GM18868 (cell line): ENCODE data around the gene ZFYVE21.

Experiments used
- ATAC-seq: cut with Tn5 transposase; IDR thresholded peaks from one replicate; pipeline ENCODE4 v1.9.1; 2021; ENCODE audit warnings: mild to moderate bottlenecking, moderate library complexity; ENCODE audit not compliant: unreplicated experiment

ZFYVE21 gene

GRCh38 chr14:103715052-103716000, at the start of gene ZFYVE21, which contains the start of gene XRCC3:
ZFYVE21 (plus strand) TSS chr14:103715810; CDS start chr14:103715842, 32 bp downstream.
XRCC3 (minus strand) TSS chr14:103715451; CDS start chr14:103711087, 4,364 bp downstream.
- peak; percentile 95 for ATAC-seq

- no peak for ATAC-seq
These were observed 47.9 kb upstream of the ZFYVE21 start for GRCh38 chr14:103667671-103668070.

- no peak for ATAC-seq
These were observed 47.5 kb upstream of the ZFYVE21 start for GRCh38 chr14:103668117-103668516.

- ATAC-seq = no peak
These were observed 46.2 kb upstream of the ZFYVE21 start for GRCh38 chr14:103669370-103669769.

GRCh38 chr14:103671911-103672310, 43.7 kb upstream of the ZFYVE21 start:
- no peak for ATAC-seq

GRCh38 chr14:103675957-103676356, 39.7 kb upstream of the ZFYVE21 start:
- no peak for ATAC-seq

GRCh38 chr14:103676881-103677675, 38.5 kb upstream of the ZFYVE21 start:
- no peak for ATAC-seq

GRCh38 chr14:103679351-103679750, 36.3 kb upstream of the ZFYVE21 start:
- ATAC-seq = peak; percentile 55

GRCh38 chr14:103680491-103681231, 34.9 kb upstream of the ZFYVE21 start:
- no peak for ATAC-seq

GRCh38 chr14:103683139-103683538, 32.5 kb upstream of the ZFYVE21 start:
- no peak for ATAC-seq

GRCh38 chr14:103684471-103684870, 31.1 kb upstream of the ZFYVE21 start:
- no peak for ATAC-seq

GRCh38 chr14:103684871-103685270, 30.7 kb upstream of the ZFYVE21 start:
- ATAC-seq = no peak

GRCh38 chr14:103685276-103686211, 30.1 kb upstream of the ZFYVE21 start:
- no peak for ATAC-seq

GRCh38 chr14:103686831-103687485, 28.7 kb upstream of the ZFYVE21 start:
- no peak for ATAC-seq

- ATAC-seq = no peak
These were observed 27.9 kb upstream of the ZFYVE21 start for GRCh38 chr14:103687712-103688111.

- no peak for ATAC-seq
These were observed 27.2 kb upstream of the ZFYVE21 start for GRCh38 chr14:103688441-103688840.

- ATAC-seq = peak; percentile 48
These were observed 26.4 kb upstream of the ZFYVE21 start for GRCh38 chr14:103688906-103689902.

- no peak for ATAC-seq
These were observed 25.3 kb upstream of the ZFYVE21 start for GRCh38 chr14:103690332-103690731.
